GM18526 (cell line): ENCODE results near the gene SELENOS.

Experiments
- POLR2A ChIP-seq: IDR thresholded peaks from 3 replicates; pipeline ENCODE4 v1.6.1; 2011; ENCODE audit not compliant: insufficient read length; ENCODE audit errors: extremely low read depth

SELENOS gene

DNA sequence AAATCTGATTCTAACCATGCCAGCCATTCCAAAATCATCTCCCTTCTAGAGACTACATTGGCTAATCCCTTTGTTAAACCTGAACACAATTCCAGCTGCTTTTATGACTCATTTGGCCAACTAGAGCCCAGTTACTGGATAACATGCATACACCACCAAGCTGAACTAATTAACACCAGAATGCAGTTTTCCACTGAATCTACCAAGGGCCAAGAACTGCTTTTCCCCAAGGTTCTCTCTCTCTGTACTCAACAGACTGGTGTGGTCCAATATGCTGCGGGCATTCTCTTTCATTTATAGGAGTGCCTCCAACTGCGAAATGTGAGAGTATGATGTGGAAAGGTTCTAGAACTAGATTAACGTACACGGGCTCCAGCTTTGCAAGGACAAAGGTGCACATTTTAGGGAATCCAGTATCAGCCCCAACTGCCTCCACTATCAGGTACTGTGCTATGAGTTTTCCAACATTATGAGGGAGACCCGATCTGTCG is 26.9 kb downstream of the SELENOS start:
- no peak for TF ChIP-seq POLR2A

DNA sequence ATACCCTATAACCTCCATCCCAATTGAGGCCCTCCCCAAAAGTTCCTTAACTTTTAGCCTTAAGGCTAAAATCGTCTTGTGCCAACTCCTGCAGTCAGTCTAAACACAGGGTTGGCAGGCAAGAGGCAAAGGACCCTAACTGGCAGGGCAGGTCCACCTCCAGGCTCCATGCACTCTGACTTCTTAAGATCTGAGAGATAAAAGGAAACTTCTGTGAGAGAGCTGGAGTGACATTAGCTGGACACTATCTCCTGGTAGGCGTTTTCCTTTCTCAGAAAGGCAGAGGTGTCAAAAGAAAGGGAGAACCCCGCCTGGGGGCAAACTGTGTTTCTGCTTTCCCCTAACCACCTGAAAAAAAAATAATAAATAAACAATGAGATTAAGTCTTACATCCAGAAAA is 29.0 kb downstream of the SELENOS start:
- TF ChIP-seq POLR2A: no peak

DNA sequence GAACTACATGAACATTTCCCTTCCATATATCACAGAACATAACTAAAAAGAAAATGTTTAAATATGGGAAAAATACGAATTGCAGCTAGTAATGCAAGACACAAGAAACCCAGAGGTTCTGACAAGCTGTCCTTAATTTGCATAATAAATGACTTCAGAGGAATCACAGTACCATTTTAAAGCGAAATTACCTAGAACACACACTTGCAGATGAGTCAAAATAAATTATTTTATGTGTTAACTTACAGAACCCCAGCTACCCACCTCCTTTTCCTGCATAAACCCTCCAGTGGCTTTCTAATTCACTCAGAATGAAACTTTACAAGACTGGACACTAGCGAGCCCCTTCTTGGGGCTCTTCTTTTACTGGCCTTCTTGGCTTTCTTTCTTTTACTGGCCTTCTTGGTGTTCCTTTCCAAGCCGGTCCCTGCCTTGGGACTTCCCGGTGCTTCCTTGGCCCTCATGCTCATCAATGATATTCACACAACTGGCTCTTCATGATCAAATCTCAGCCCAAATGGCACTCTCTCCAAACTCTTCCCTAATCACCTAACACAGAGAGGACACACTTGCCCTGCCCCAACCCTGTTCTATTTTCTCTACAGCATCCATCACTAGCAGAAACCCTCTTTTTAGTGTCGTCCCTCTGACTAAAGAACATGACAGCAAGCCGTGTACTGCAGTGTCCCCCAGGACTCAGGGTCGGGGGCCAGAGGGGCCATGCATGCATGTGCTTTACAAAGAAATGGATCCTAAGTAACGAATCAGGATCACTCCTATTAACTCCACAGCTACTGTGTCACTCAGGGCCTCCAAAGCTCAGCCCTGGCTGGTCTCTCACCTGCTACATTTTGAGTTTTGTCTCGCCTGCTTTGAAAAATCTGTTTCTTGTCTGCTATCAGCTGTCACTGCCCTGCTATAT is 30.2 kb downstream of the SELENOS start:
- TF ChIP-seq POLR2A: no peak

DNA sequence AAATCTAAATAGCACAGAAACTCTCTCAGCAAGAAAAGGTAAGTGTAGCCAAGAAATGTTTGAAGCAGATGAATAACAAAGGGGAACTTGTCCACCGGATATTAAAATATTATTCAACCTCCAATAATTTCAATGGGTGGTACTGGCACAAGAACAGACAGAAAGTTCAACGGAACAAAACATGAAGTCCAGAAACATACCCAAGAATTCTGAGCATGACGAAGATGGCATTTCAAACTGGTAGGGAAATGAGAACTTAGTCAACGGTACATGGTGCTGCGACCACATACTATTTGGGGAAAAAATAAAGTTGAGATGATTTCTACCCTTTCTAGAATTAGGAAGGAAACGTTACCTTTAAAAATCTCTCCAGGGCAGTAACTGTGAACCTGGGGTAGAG is 30.9 kb downstream of the SELENOS start:
- TF ChIP-seq POLR2A: no peak

DNA sequence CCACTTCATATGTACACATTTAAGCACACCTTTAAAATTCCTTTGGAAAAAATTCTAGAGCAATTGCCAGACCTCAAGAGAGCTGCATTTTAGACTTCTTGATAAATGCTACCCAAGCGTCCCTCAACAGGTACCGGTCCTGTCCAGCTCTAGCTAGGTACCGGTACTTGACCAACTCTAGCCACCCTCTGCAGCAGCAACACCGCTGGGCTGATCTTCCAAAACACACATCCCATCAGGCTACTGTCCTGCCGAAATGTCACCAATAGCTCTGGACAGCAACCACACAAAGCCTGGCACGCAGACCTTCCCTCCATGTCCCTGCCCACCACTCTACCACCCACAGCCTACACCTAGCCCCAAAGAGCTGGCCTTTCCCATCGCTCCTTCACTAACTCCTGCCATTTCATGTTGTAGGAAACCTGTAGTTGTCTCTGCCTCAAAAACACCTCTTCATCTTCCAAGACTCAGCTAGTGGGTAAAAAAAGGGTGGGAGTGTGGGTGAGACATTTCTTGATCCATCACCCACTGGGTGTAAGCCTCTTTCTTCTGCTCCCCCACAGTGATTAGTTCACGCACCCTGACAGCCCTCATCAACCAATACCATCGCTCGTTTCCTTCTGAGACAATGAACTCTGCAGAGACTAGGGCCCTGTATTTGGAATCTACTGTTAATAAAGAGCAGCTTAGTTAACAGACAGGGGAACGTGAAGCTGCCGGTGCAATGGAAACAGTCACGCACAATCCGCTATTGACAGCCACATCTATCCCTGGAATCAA is 32.2 kb downstream of the SELENOS start:
- no peak for TF ChIP-seq POLR2A

DNA sequence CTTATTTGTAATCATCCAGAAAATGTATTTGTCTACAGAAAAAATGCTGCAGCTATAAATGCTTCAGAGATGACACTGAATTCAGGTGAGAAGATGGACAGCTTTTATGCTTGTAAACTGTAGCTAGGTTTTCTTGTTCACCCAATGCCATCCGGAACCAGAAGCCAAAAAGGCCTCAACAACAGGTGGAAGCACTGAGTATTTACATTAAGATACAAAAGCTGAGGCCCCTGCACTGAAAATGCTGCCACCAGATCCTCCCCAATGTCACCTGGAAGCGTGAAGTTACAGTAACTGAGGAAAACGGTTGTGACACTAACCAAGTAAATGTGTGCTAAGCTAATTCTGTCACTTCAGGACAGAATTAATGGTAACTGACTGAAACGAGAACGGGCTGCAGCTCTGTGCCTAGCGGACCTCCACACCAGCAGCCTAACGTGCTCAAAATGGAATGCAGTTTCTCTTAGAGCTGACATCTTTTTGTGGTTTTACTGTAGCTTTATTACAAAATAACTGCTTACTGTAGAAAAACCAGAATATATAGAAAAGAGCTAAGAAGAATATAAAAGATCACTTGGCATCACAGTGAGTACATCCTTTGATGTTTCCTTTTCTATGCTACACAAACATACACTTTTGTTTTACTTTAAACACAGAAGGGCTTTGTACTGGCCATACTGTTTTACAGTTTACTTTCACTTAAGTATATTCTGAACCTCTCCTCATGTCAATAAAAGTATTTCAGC is 33.1 kb downstream of the SELENOS start:
- TF ChIP-seq POLR2A: no peak

DNA sequence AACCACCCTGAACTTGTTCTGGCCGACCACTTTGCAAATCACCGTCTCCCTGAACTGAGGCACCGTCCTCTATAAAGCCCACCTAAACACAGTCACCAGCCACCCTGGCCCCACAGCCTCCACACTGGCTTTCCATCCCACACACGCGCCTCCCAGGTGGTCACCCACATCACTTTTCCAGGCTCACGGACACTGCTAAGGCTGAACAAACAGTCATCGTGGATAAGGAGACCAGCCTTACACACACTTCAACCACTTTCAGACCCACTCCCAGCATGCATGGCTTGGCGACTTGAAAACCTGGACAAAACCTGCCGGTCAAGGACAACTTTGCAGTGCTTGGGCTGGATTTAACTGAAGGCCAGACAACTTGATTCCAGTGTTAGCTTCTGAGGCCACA is 33.9 kb downstream of the SELENOS start:
- TF ChIP-seq POLR2A: no peak

DNA sequence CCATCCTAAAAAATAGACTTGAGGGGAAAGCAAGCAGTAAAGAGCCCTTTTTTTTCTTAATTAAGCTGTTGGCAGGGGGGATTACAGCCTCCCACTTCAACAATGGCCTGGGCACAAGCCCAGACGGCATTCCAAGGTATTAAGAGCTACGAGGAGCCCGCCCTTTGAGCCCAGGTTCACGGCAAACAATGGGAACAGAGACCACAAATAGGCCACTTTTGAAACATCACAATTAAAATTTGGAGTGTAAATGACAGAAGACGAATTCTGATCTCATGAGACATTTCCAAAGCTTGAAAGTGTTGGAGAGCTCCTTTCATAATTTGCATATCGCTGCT is 34.3 kb downstream of the SELENOS start:
- TF ChIP-seq POLR2A: no peak

DNA sequence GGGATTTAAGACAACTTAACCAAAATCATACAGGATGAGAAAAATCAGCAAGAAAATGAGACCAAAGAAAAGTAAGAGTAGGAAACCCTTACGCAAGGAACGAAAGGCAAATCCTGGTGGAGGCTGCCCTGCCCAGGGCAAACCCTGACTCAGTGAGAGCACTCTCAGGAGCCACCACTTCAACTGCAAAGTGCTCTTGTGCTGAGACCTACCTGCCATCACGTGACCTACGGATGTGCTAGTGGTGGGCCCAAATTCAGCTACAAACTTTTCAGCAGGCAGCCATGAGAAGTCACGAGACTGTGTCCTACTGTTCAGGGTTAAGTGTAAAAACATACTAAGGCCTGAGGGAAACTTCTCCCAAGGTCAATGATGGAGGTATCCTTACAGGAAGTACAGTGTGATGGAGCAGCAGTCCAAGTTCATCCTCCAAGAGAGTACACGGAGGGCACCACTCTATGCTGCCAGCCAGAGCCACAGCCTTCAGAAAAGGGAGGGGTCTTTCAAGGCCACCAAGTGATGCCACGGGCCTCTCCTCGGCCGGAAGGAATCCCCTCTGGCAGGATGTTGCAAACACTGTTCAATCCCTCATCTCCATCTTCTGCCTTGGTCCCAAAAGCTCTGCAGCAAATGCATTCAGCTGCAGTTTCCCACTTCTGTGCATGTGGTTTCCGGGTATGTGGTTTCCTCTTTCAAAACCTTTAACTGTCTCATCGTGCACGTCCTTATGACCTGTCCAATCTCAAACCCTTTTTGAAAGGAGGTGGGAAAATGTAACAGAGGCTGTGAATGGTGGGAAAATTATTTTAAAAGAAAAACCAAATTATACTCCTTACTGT is 34.9 kb downstream of the SELENOS start:
- no peak for TF ChIP-seq POLR2A

DNA sequence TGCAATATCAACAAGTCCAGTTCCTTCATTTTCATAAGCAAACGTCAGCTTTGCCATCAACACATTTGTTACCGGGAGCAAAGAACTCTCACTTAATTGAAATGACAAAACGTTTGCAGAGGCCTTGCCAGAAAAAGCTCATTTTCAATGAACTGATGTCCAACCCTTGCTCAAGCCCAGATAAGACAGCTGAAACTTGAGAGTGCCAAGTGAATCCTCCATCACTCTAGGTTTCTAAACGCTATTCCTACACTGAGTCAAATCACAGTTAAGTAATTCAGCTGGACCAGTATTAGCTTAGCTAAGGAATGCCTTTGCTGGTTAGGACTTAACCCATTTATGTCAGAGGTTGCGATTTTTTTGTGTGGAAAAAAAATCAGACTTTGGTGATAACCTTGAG is 36.9 kb downstream of the SELENOS start:
- no peak for TF ChIP-seq POLR2A

DNA sequence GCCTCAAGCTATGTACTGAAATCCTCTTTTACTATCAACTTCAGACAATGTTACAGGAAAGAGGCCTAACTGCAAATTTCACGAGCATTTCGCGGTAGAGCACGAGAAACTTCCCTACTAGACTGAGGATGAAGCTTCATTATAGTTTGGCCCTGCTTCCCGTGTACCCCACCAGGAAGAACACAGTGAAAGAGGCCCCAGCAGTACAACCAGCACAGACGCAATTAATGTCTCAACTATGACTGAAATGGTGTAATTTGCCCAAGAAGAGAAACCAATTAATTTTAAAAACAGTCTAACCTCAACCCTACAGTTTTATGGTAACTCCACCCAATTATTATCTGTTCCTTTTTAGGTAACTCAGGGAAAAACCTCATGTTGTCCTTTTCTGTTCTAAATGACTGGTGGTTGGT is 37.6 kb downstream of the SELENOS start:
- no peak for TF ChIP-seq POLR2A

DNA sequence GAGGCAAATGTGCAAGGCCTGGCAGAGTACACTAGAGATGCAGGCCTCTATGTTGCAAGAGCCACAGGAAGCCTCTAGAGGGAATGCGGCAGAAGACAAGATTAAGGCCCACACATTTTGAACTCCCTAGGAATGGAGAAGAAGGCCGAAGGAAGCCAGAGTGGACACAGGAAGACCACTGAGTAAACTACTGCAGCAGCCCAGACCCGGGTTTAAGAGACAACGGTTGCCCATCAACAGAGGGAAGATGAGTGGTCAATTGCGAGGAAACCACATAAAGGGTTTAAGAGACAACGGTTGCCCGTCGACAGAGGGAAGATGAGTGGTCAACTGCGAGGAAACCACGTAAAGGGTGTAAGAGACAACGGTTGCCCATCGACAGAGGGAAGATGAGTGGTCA is 40.0 kb downstream of the SELENOS start:
- TF ChIP-seq POLR2A: no peak

DNA sequence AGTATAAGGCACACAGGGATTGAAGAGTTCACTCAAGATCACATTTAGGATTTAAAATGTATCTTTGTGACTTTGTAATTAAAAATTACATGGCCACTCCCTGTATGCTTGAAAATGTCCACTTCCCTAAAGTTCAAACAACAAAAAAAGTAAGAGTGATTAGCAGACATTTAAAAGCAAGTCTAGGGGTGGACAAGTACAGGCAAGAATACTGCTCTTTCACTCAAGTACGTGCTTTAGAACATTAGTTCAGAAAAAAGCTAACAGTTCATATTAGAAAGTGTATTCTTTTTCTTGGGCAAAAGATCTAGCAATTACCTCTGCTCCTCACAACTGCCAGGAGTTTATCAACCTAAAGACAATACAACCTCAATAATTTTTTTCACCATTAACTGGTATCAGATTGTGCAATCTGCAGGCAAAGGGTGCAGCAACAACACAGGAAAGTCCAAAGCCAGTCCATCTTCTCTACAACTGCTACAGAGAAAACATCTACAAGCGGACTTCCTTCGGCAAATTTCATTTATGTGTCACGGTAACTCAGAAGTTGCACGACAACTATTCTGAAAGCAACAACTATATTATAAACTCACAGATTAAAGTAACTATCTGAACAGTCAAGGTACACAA is 43.5 kb downstream of the SELENOS start:
- TF ChIP-seq POLR2A: no peak

DNA sequence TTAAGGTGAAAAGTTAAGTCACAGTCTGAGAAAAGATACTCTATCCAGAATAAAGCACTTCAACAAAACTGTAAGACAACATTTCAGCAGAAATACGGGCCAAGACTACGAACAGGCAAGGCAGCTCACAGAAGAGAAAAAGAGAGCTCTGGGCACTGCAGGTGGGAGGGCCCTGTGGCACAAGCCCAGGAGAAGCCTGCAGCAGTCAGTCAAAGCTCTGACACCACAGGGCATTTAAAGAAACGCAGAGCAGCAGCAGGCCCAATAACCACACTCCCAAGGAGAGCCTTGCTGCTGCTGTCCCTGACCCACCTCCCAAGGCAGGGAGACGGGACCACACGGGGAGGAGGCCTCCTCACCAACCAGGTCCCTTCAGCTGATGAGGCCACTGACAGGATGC is 44.6 kb downstream of the SELENOS start:
- no peak for TF ChIP-seq POLR2A

DNA sequence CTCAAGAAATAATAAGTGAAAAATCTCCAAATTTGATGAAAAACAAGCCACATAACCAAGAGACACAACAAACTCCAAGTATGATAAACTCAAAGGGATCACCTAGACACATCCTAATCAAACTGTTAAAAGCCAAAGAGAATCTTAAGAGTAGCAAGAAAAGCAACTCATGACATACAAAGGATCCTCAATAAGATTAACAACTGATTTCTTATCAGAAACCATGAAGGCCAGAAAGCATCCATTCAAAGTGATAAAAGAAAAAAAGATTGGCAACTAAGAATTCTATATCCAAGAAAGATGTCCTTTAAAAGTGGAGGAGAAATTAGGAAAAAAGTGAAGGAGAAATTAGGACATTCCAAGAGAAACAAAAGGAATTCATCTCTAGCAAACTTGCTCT is 49.0 kb downstream of the SELENOS start:
- TF ChIP-seq POLR2A: no peak

DNA sequence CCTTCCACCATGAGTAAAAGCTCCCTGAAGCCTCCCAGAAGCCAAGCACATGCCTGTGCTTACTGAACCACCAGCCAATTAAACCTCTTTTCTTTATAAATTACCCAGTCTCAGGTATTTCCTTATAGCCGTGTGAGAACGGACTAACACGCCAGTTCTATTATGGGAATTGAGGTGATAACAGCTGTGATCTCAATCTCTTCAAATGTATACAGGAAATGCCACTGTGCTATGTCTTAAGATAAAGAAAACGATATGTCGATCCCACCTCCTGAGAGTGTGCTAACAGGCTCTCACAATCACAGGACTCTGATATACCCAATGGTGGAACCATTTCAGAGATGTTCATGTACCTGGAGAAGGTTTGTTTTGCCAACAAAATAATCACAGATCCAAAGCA is 51.6 kb downstream of the SELENOS start:
- no peak for TF ChIP-seq POLR2A
